GM12878 (cell line): ENCODE measurements around the gene MFSD6.
"Not testable (repeated sequence)": the region's sequence is repeated elsewhere in the genome, so short reads cannot be mapped to it uniquely, and the experiment has no call there.

Experiments
- CEBPB ChIP-seq, 2 experiments: fragments of 150-350 bp in 1 of 2; IDR thresholded peaks; 2 replicates each; pipeline ENCODE4 v1.6.1; 2012 to 2014; ENCODE audit warnings: low read depth in 2 of 2, low read length in 2 of 2, borderline replicate concordance in 1 of 2, inconsistent platforms in 1 of 2
- CTCF ChIP-seq, 3 experiments: IDR thresholded peaks in 2 of 3; conservative IDR thresholded peaks in 1 of 3; 2 replicates each; pipeline ENCODE4 v1.5.1; 2011; ENCODE audit warnings: low read depth in 3 of 3, low read length in 3 of 3, mild to moderate bottlenecking in 3 of 3, control low read depth in 2 of 3, moderate library complexity in 2 of 3, inconsistent platforms in 1 of 3, mixed read lengths in 1 of 3; ENCODE audit not compliant: control insufficient read depth in 2 of 3, insufficient read depth in 1 of 3; ENCODE audit errors: extremely low read depth in 1 of 3
- HDGF ChIP-seq: fragments of 450-650 bp; IDR thresholded peaks from 2 replicates; pipeline ENCODE4 v1.6.1; 2016; ENCODE audit warnings: antibody characterized with exemption
- KDM1A ChIP-seq: fragments of 200-600 bp; sonication (generic); IDR thresholded peaks from 2 replicates; pipeline ENCODE4 v1.6.1; 2016; ENCODE audit warnings: borderline replicate concordance
- MAX ChIP-seq: IDR thresholded peaks from 2 replicates; pipeline ENCODE4 v1.6.1; 2012; ENCODE audit warnings: low read depth, low read length, improper control_type of control experiment
- NFIC ChIP-seq: IDR thresholded peaks from 2 replicates; pipeline ENCODE4 v1.6.1; 2012; ENCODE audit warnings: low read depth, mild to moderate bottlenecking, inconsistent platforms, low read length, moderate library complexity
- RFX5 ChIP-seq: IDR thresholded peaks from 2 replicates; pipeline ENCODE4 v1.6.1; 2011; ENCODE audit warnings: low read depth, low read length, improper control_type of control experiment
- SIN3A ChIP-seq: IDR thresholded peaks from 2 replicates; pipeline ENCODE4 v1.6.1; 2012; ENCODE audit warnings: low read depth, low read length, improper control_type of control experiment
- TARDBP ChIP-seq: IDR thresholded peaks from 2 replicates; pipeline ENCODE4 v1.6.1; 2016; ENCODE audit warnings: borderline replicate concordance
- YY1 ChIP-seq: IDR thresholded peaks from 2 replicates; pipeline ENCODE4 v1.6.1; 2011; ENCODE audit warnings: low read depth, mild to moderate bottlenecking, low read length

GRCh38 chr2:190468354-190468753 is 60.2 kb downstream of the MFSD6 start:
- TF ChIP-seq NFIC; CTCF (IDR thresholded peaks at IDR 0.05 in 2 of 3, conservative IDR thresholded peaks at IDR 0.05 in 1 of 3; ENCODE audit: control insufficient read depth in 2 of 3, extremely low read depth in 1 of 3, insufficient read depth in 1 of 3, low read depth in 3 of 3, low read length in 3 of 3); RFX5; MAX; YY1; TARDBP; SIN3A; KDM1A; CEBPB (IDR thresholded peaks at IDR 0.05; ENCODE audit: borderline replicate concordance in 1 of 2, low read depth in 2 of 2, low read length in 2 of 2); HDGF: not testable (repeated sequence)
